ENCODE results near the gene OR4L1. TPM values are rescaled to one million over a fixed set of nuclear protein-coding genes. Genes with fewer than 3 reads are reported as not detected.
"Not testable (repeated sequence)": the region's sequence is repeated elsewhere in the genome, so short reads cannot be mapped to it uniquely, and the experiment has no call there.

Gene OR4L1
- not detected for polyA plus RNA-seq

- WGBS, 3 donors, result 59 to 72% (median 67%) methylated on average over 2 of the region's 2 CpGs
Observed at GRCh38 chr14:20059745-20060144, at the start of gene OR4L1. Gene OR4L1, plus strand, starts transcription at chr14:20060045. Its CDS starts 0 bp downstream, at chr14:20060045.

DNA sequence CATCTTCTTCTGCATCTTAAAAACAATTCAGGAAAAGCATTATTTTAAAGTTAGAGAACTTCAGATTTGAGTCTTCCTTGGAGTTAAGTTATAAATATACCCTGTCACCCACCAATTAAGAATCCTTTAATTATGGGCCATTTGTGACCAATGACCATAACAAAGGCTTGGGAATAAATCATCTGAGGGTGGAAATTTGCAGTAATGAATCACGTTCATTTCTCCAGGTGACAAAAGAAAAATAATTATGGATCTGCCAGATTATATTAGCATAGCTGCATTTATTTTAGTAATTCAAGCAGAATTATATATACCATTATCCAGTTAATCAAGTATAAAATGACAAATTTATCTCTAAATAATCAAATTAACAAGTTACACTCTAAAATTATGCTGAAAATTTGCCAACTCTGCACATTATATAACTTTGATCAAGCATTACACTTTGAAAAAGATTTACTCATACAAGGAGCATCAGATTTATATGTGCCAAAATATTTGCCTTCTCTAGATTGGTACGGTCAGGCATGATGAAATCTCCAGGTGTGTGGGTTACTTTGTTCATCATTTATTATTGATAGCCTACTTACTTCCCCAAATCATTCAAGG is 40.5 kb upstream of the OR4L1 start, which contains the start of gene OR4K14:
Gene OR4K14, minus strand, starts transcription at position 51 of the 609 bp plus-strand sequence. CDS start 4,114 bp downstream, outside the sequence.
- no peak within 1 kb of the TSS for H3K27ac ChIP-seq (ENCODE audit: low read depth, low read length)
- WGBS, 3 donors, result 61 to 69% (median 69%) methylated on average over 2 of the region's 2 CpGs

More at GRCh38 chr14:20059745-20060144, at the start of gene OR4L1:
- no peak within 1 kb of the TSS for H3K27ac ChIP-seq (ENCODE audit: low read depth, low read length)

DNA sequence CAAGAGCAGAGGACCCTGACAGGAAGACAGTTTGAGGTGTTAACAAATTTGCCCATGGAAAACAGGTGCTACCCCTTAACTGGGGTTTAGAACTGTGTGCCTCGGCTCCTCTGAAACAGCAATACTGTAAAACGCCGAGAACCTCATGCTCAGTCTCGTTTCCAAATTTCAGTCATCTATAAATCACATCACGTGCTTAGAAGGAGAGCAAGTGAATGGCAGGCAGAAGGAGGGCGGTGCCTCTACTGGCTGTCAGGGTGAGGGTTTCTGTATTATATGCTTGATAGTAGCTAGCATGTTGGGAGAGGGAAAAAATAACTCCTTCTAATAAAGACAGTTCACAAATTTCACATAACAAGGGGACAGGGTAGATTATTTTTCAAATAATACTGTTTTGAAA is 28.8 kb upstream of the OR4L1 start:
- H3K27ac ChIP-seq (ENCODE audit: low read depth, low read length), result no peak overlapping the region
- 73 to 80% (median 76%) methylated on average over 6 of the region's 6 CpGs for WGBS, 3 donors

- WGBS, 3 donors, result 52 to 72% (median 65%) methylated on average over 3 of the region's 3 CpGs
Observed at GRCh38 chr14:20035449-20035848, 24.4 kb upstream of the OR4L1 start.

DNA sequence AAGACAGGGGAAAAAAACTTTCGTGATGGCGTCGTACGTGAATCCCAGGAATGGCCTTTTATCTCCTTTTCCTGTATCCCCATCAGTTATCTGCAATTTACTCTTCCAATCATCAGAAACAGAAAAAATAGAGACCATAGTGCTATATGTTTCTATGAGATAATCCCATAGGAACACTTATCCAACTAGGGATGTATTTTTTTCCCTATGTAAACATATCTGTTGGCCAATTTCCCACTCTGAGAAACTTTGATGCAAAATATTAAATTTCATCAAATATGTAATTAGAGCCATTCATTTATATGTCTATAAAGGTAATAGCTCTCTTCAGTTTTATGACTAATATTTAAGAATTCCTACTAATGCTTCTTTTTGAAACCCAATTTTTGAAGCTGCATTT is 23.9 kb upstream of the OR4L1 start, which contains the start of gene OR4K13:
Gene OR4K13, minus strand, starts transcription at position 101 of the 400 bp plus-strand sequence. CDS start 1,280 bp downstream, outside the sequence.
- H3K27ac ChIP-seq (ENCODE audit: low read depth, low read length), result no peak within 1 kb of the TSS
- WGBS, 3 donors, result 88 to 92% (median 90%) methylated on average over 4 of the region's 4 CpGs

More at GRCh38 chr14:20035449-20035848, 24.4 kb upstream of the OR4L1 start:
- H3K27ac ChIP-seq (ENCODE audit: low read depth, low read length), result no peak overlapping the region

- H3K27ac ChIP-seq (ENCODE audit: low read depth, low read length), result no peak overlapping the region
- WGBS, 3 donors, result 66 to 72% (median 69%) methylated on average over 5 of the region's 5 CpGs
Observed at GRCh38 chr14:20044243-20044642, 15.6 kb upstream of the OR4L1 start.

- H3K27ac ChIP-seq (ENCODE audit: low read depth, low read length), result no peak overlapping the region
- WGBS, 3 donors, result 57 to 68% (median 62%) methylated on average over 1 of the region's 1 CpG
Observed at GRCh38 chr14:20048202-20048601, 11.6 kb upstream of the OR4L1 start.

- 18 to 52% (median 37%) methylated on average over 4 of the region's 4 CpGs for WGBS, 3 donors
- H3K27ac ChIP-seq (ENCODE audit: low read depth, low read length), result no peak overlapping the region
Observed at GRCh38 chr14:20092050-20092449, 32.2 kb downstream of the OR4L1 start.

- 19 to 26% (median 22%) methylated on average over 4 of the region's 4 CpGs for WGBS, 3 donors
- no peak overlapping the region for H3K27ac ChIP-seq (ENCODE audit: low read depth, low read length)
Observed at GRCh38 chr14:20093442-20093841, 33.6 kb downstream of the OR4L1 start.

GRCh38 chr14:20098926-20099770 is 39.3 kb downstream of the OR4L1 start:
- 79 to 90% (median 88%) methylated on average over 27 to 32 of the region's 32 CpGs for WGBS, 3 donors
- not testable (repeated sequence) for H3K27ac ChIP-seq (ENCODE audit: low read depth, low read length)

- 54 to 56% (median 56%) methylated on average over 3 of the region's 3 CpGs for WGBS, 3 donors
- no peak within 1 kb of the TSS for H3K27ac ChIP-seq (ENCODE audit: low read depth, low read length)
Observed at GRCh38 chr14:20110438-20110837, 50.6 kb downstream of the OR4L1 start, which contains the start of gene OR4K17. Gene OR4K17, plus strand, starts transcription at chr14:20110739. Its CDS starts 6,761 bp downstream, at chr14:20117500.

Other genes starting within 250 kb of the OR4L1 start
- not detected for gene OR4K2, start 184.9 kb upstream of the OR4L1 start, polyA plus RNA-seq
- gene OR4K5, start 139.4 kb upstream of the OR4L1 start, polyA plus RNA-seq, result not detected
- gene OR4K1, start 129.1 kb upstream of the OR4L1 start, polyA plus RNA-seq, result not detected
- gene OR4K15, start 84.5 kb upstream of the OR4L1 start, polyA plus RNA-seq, result not detected
- not detected for gene OR4Q2, start 57.9 kb upstream of the OR4L1 start, polyA plus RNA-seq
- not detected for gene OR4K14, start 40.7 kb upstream of the OR4L1 start, polyA plus RNA-seq
- gene OR4K13, start 24.0 kb upstream of the OR4L1 start, polyA plus RNA-seq, result not detected
- gene OR4K17, start 50.7 kb downstream of the OR4L1 start, polyA plus RNA-seq, result not detected
- gene OR4N5, start 78.8 kb downstream of the OR4L1 start, polyA plus RNA-seq, result not detected
- not detected for gene OR11G2, start 130.9 kb downstream of the OR4L1 start, polyA plus RNA-seq
- gene OR11H6, start 163.7 kb downstream of the OR4L1 start, polyA plus RNA-seq, result not detected
- not detected for gene OR11H7, start 168.9 kb downstream of the OR4L1 start, polyA plus RNA-seq
- not detected for gene OR11H4, start 179.2 kb downstream of the OR4L1 start, polyA plus RNA-seq
- 10 to 100 TPM in 1 of 3 donors, 1 to 10 TPM in 2; 3.7 to 10.1 (median 5.0) TPM for gene TTC5, start 245.9 kb downstream of the OR4L1 start, polyA plus RNA-seq

Data from adipose tissue (tissue), 3 donors.